Measurements from ENCODE around the gene ANKS4B.
"Not testable (repeated sequence)": the region's sequence is repeated elsewhere in the genome, so short reads cannot be mapped to it uniquely, and the experiment has no call there.

Gene ANKS4B

GRCh38 chr16:21233521-21234150 lies at the start of gene ANKS4B:
Gene ANKS4B, plus strand, starts transcription at chr16:21233699. Its CDS starts 39 bp downstream, at chr16:21233738.
- DNase-seq (ENCODE audit: low read depth), result no peak

GRCh38 chr16:21183995-21184394 lies 49.5 kb upstream of the ANKS4B start:
- DNase-seq (ENCODE audit: low read depth), result no peak

- no peak for DNase-seq (ENCODE audit: low read depth)
Measured at GRCh38 chr16:21184834-21185233, 48.7 kb upstream of the ANKS4B start.

GRCh38 chr16:21185659-21186325 lies 47.7 kb upstream of the ANKS4B start:
- no peak for DNase-seq (ENCODE audit: low read depth)

- no peak for DNase-seq (ENCODE audit: low read depth)
Measured at GRCh38 chr16:21186326-21186691, 47.2 kb upstream of the ANKS4B start.

- DNase-seq (ENCODE audit: low read depth), result no peak
Measured at GRCh38 chr16:21189311-21189710, 44.2 kb upstream of the ANKS4B start.

- DNase-seq (ENCODE audit: low read depth), result no peak
Measured at GRCh38 chr16:21190013-21190412, 43.5 kb upstream of the ANKS4B start.

GRCh38 chr16:21190599-21190998 lies 42.9 kb upstream of the ANKS4B start:
- DNase-seq (ENCODE audit: low read depth), result no peak

GRCh38 chr16:21192991-21193390 lies 40.5 kb upstream of the ANKS4B start:
- no peak for DNase-seq (ENCODE audit: low read depth)

- no peak for DNase-seq (ENCODE audit: low read depth)
Measured at GRCh38 chr16:21194771-21195301, 38.7 kb upstream of the ANKS4B start.

- not testable (repeated sequence) for DNase-seq (ENCODE audit: low read depth)
Measured at GRCh38 chr16:21195330-21195729, 38.2 kb upstream of the ANKS4B start.

- DNase-seq (ENCODE audit: low read depth), result no peak
Measured at GRCh38 chr16:21197112-21197511, 36.4 kb upstream of the ANKS4B start.

GRCh38 chr16:21197621-21198020 lies 35.9 kb upstream of the ANKS4B start:
- DNase-seq (ENCODE audit: low read depth), result no peak

GRCh38 chr16:21199607-21200218 lies 33.8 kb upstream of the ANKS4B start:
- DNase-seq (ENCODE audit: low read depth), result no peak

GRCh38 chr16:21203155-21203797 lies 30.2 kb upstream of the ANKS4B start:
- DNase-seq (ENCODE audit: low read depth), result no peak

GRCh38 chr16:21205303-21205702 lies 28.2 kb upstream of the ANKS4B start:
- no peak for DNase-seq (ENCODE audit: low read depth)

GRCh38 chr16:21206550-21206949 lies 26.9 kb upstream of the ANKS4B start:
- DNase-seq (ENCODE audit: low read depth), result no peak

GRCh38 chr16:21208446-21209230 lies 24.9 kb upstream of the ANKS4B start:
- no peak for DNase-seq (ENCODE audit: low read depth)

- DNase-seq (ENCODE audit: low read depth), result no peak
Measured at GRCh38 chr16:21211486-21211885, 22.0 kb upstream of the ANKS4B start, which contains the start of gene ZP2. Gene ZP2, minus strand, starts transcription at chr16:21211574. Its CDS starts 27 bp downstream, at chr16:21211547.

GRCh38 chr16:21214086-21214485 lies 19.4 kb upstream of the ANKS4B start:
- no peak for DNase-seq (ENCODE audit: low read depth)

- no peak for DNase-seq (ENCODE audit: low read depth)
Measured at GRCh38 chr16:21217121-21217520, 16.4 kb upstream of the ANKS4B start.

GRCh38 chr16:21218153-21218552 lies 15.3 kb upstream of the ANKS4B start:
- DNase-seq (ENCODE audit: low read depth), result no peak

Measured in stimulated activated CD8-positive, alpha-beta memory T cell treated with anti-CD3 and anti-CD28 coated beads, Interleukin-7, amount 100 ng/mL, for 24 hours (primary cell).